GM21737 (cell line): Measurements from ENCODE around the gene NUP210.
A peak's percentile ranks its signal among the peaks of the same experiment; 100 is the strongest.
"Not testable (repeated sequence)": the region's sequence is repeated elsewhere in the genome, so short reads cannot be mapped to it uniquely, and the experiment has no call there.

Source experiments
- ATAC-seq: cut with Tn5 transposase; IDR thresholded peaks from one replicate; pipeline ENCODE4 v1.9.1; 2021; ENCODE audit warnings: mild to moderate bottlenecking, moderate library complexity; ENCODE audit not compliant: unreplicated experiment

Gene NUP210

GRCh38 chr3:13420045-13420830 is at the start of gene NUP210:
Gene NUP210 (minus strand): TSS chr3:13420322. CDS start chr3:13420226, 96 bp downstream.
- peak; percentile 70 for ATAC-seq

- no peak for ATAC-seq
Observed at GRCh38 chr3:13466781-13467180, 46.7 kb upstream of the NUP210 start.

- no peak for ATAC-seq
Observed at GRCh38 chr3:13465236-13465873, 45.2 kb upstream of the NUP210 start.

- no peak for ATAC-seq
Observed at GRCh38 chr3:13463618-13464400, 43.7 kb upstream of the NUP210 start.

- ATAC-seq = no peak
Observed at GRCh38 chr3:13462822-13463221, 42.7 kb upstream of the NUP210 start.

- no peak for ATAC-seq
Observed at GRCh38 chr3:13462125-13462629, 42.1 kb upstream of the NUP210 start.

GRCh38 chr3:13461169-13462124 is 41.3 kb upstream of the NUP210 start:
- no peak for ATAC-seq

- no peak for ATAC-seq
Observed at GRCh38 chr3:13460341-13460736, 40.2 kb upstream of the NUP210 start.

- ATAC-seq = no peak
Observed at GRCh38 chr3:13459605-13460340, 39.7 kb upstream of the NUP210 start.

GRCh38 chr3:13457593-13457992 is 37.5 kb upstream of the NUP210 start:
- no peak for ATAC-seq

GRCh38 chr3:13455644-13456043 is 35.5 kb upstream of the NUP210 start:
- ATAC-seq = no peak

- no peak for ATAC-seq
Observed at GRCh38 chr3:13452490-13453335, 32.6 kb upstream of the NUP210 start.

- ATAC-seq = peak; percentile 12
Observed at GRCh38 chr3:13451301-13451673, 31.2 kb upstream of the NUP210 start.

GRCh38 chr3:13442882-13443281 is 22.8 kb upstream of the NUP210 start:
- not testable (repeated sequence) for ATAC-seq

GRCh38 chr3:13440204-13440817 is 20.2 kb upstream of the NUP210 start:
- ATAC-seq = no peak

GRCh38 chr3:13436213-13436612 is 16.1 kb upstream of the NUP210 start:
- not testable (repeated sequence) for ATAC-seq

- ATAC-seq = no peak
Observed at GRCh38 chr3:13433912-13434311, 13.8 kb upstream of the NUP210 start.

GRCh38 chr3:13432093-13432492 is 12.0 kb upstream of the NUP210 start:
- no peak for ATAC-seq
